HepG2 (cell line): ENCODE results near the gene CMKLR1.

ENCODE experiments used
- BHLHE40 ChIP-seq: IDR thresholded peaks from 2 replicates; pipeline ENCODE4 v1.6.1; 2011; ENCODE audit warnings: low read length, improper control_type of control experiment
- CEBPB ChIP-seq: IDR thresholded peaks from 2 replicates; pipeline ENCODE4 v1.6.1; 2011; ENCODE audit warnings: low read depth, low read length, improper control_type of control experiment, borderline replicate concordance
- CENPX ChIP-seq: sonication (generic); formaldehyde crosslinking; IDR thresholded peaks from 2 replicates; pipeline ENCODE4 v1.9.0; 2021; ENCODE audit warnings: mild to moderate bottlenecking, missing genetic modification reagents, moderate library complexity
- EZH2 ChIP-seq: conservative IDR thresholded peaks from 2 replicates; pipeline ENCODE4 v1.6.1; 2012; ENCODE audit warnings: mild to moderate bottlenecking, low read depth, low read length, moderate library complexity
- JUND ChIP-seq: sonication (generic); formaldehyde crosslinking; IDR thresholded peaks from 2 replicates; pipeline ENCODE4 v1.8.0; 2022; ENCODE audit warnings: mild to moderate bottlenecking, missing genetic modification reagents
- MZF1 ChIP-seq: sonication (generic); formaldehyde crosslinking; IDR thresholded peaks from 2 replicates; pipeline ENCODE4 v1.8.1; 2023; ENCODE audit warnings: mild to moderate bottlenecking, missing genetic modification reagents, borderline replicate concordance
- ZNF251 ChIP-seq: sonication (generic); formaldehyde crosslinking; IDR thresholded peaks from 2 replicates; pipeline ENCODE4 v1.9.0; 2021; ENCODE audit warnings: mild to moderate bottlenecking, missing genetic modification reagents
- ZNF280B ChIP-seq: sonication (generic); formaldehyde crosslinking; IDR thresholded peaks from 2 replicates; pipeline ENCODE4 v1.5.0; 2020; ENCODE audit warnings: missing genetic modification reagents, mild to moderate bottlenecking, borderline replicate concordance
- ZNF598 ChIP-seq: sonication (generic); formaldehyde crosslinking; IDR thresholded peaks from 2 replicates; pipeline ENCODE4 v1.5.1; 2020; ENCODE audit warnings: mild to moderate bottlenecking, missing genetic modification reagents, borderline replicate concordance
- ZNF777 ChIP-seq: sonication (generic); formaldehyde crosslinking; IDR thresholded peaks from 2 replicates; pipeline ENCODE4 v1.4.0; 2020; ENCODE audit warnings: missing genetic modification reagents
- TF ChIP-seq, protein P1 (sequence below), 2 experiments: fragments of 450-650 bp in 1 of 2; sonication (generic) in 1 of 2; formaldehyde crosslinking in 1 of 2; IDR thresholded peaks; 2 replicates each; pipeline versions ENCODE4 v1.6.1 to v1.8.0; 2016 to 2022; ENCODE audit warnings: antibody characterized with exemption in 1 of 2, mild to moderate bottlenecking in 1 of 2, missing genetic modification reagents in 1 of 2
- TF ChIP-seq, protein P2 (sequence below): sonication (generic); formaldehyde crosslinking; IDR thresholded peaks from 2 replicates; pipeline ENCODE4 v1.5.0; 2020; ENCODE audit warnings: mild to moderate bottlenecking, missing genetic modification reagents, moderate library complexity
- TF ChIP-seq, protein P3 (sequence below): sonication (generic); formaldehyde crosslinking; IDR thresholded peaks from 2 replicates; pipeline ENCODE4 v1.4.0; 2020; ENCODE audit warnings: missing genetic modification reagents
- TF ChIP-seq, protein P4 (sequence below): IDR thresholded peaks from 2 replicates; pipeline ENCODE4 v1.6.1; 2012; ENCODE audit warnings: inconsistent platforms

DNA sequence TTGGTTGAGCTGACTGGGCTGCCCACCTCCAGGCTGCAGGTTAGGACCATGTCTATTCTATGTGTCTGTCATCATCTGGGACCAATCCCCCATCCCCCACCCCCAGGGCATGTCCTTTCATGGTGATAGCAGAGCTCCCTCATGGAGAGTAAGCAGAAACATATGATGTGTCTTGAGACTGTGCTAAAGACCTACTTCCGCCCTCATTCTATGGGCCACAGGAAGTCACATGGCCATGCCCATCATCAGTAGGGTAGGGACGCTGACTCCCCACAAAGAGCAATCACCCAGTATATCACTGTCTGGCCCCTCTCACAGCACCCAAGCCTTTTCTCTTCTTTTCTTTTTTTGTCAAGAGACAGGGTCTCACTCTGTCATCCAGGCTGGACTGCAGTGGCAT lies 99.7 kb downstream of the CMKLR1 start:
- TF ChIP-seq, protein P1, sequence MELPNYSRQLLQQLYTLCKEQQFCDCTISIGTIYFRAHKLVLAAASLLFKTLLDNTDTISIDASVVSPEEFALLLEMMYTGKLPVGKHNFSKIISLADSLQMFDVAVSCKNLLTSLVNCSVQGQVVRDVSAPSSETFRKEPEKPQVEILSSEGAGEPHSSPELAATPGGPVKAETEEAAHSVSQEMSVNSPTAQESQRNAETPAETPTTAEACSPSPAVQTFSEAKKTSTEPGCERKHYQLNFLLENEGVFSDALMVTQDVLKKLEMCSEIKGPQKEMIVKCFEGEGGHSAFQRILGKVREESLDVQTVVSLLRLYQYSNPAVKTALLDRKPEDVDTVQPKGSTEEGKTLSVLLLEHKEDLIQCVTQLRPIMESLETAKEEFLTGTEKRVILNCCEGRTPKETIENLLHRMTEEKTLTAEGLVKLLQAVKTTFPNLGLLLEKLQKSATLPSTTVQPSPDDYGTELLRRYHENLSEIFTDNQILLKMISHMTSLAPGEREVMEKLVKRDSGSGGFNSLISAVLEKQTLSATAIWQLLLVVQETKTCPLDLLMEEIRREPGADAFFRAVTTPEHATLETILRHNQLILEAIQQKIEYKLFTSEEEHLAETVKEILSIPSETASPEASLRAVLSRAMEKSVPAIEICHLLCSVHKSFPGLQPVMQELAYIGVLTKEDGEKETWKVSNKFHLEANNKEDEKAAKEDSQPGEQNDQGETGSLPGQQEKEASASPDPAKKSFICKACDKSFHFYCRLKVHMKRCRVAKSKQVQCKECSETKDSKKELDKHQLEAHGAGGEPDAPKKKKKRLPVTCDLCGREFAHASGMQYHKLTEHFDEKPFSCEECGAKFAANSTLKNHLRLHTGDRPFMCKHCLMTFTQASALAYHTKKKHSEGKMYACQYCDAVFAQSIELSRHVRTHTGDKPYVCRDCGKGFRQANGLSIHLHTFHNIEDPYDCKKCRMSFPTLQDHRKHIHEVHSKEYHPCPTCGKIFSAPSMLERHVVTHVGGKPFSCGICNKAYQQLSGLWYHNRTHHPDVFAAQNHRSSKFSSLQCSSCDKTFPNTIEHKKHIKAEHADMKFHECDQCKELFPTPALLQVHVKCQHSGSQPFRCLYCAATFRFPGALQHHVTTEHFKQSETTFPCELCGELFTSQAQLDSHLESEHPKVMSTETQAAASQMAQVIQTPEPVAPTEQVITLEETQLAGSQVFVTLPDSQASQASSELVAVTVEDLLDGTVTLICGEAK (IDR thresholded peaks at IDR 0.05) = no peak
- TF ChIP-seq, protein P1 (CRISPR knock-in tag; IDR thresholded peaks at IDR 0.05) = no peak
- TF ChIP-seq BHLHE40 (no peak), ZNF280B (CRISPR knock-in tag) (no peak), ZNF598 (CRISPR knock-in tag) (no peak), EZH2 (no peak), ZNF777 (CRISPR knock-in tag) (no peak), MZF1 (CRISPR knock-in tag) (no peak), ZNF251 (CRISPR knock-in tag) (no peak), CEBPB (no peak), CENPX (CRISPR knock-in tag) (no peak), JUND (CRISPR knock-in tag) (no peak)
- TF ChIP-seq, protein P2, sequence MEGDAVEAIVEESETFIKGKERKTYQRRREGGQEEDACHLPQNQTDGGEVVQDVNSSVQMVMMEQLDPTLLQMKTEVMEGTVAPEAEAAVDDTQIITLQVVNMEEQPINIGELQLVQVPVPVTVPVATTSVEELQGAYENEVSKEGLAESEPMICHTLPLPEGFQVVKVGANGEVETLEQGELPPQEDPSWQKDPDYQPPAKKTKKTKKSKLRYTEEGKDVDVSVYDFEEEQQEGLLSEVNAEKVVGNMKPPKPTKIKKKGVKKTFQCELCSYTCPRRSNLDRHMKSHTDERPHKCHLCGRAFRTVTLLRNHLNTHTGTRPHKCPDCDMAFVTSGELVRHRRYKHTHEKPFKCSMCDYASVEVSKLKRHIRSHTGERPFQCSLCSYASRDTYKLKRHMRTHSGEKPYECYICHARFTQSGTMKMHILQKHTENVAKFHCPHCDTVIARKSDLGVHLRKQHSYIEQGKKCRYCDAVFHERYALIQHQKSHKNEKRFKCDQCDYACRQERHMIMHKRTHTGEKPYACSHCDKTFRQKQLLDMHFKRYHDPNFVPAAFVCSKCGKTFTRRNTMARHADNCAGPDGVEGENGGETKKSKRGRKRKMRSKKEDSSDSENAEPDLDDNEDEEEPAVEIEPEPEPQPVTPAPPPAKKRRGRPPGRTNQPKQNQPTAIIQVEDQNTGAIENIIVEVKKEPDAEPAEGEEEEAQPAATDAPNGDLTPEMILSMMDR (CRISPR knock-in tag) = no peak
- TF ChIP-seq, protein P3, sequence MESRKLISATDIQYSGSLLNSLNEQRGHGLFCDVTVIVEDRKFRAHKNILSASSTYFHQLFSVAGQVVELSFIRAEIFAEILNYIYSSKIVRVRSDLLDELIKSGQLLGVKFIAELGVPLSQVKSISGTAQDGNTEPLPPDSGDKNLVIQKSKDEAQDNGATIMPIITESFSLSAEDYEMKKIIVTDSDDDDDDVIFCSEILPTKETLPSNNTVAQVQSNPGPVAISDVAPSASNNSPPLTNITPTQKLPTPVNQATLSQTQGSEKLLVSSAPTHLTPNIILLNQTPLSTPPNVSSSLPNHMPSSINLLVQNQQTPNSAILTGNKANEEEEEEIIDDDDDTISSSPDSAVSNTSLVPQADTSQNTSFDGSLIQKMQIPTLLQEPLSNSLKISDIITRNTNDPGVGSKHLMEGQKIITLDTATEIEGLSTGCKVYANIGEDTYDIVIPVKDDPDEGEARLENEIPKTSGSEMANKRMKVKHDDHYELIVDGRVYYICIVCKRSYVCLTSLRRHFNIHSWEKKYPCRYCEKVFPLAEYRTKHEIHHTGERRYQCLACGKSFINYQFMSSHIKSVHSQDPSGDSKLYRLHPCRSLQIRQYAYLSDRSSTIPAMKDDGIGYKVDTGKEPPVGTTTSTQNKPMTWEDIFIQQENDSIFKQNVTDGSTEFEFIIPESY (CRISPR knock-in tag) = no peak
- TF ChIP-seq, protein P4, sequence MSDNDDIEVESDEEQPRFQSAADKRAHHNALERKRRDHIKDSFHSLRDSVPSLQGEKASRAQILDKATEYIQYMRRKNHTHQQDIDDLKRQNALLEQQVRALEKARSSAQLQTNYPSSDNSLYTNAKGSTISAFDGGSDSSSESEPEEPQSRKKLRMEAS = no peak
